Keratinocyte (primary cell): ENCODE results near the gene PRDM8. TPM values are rescaled to one million over a fixed set of nuclear protein-coding genes. Genes with fewer than 3 reads are reported as not detected.

Experiments used
- DNase-seq: peaks from one replicate; pipeline ENCODE4 v3.0.0-alpha.2; 2011; ENCODE audit warnings: low read depth, missing footprints, low spot score
- FAIRE-seq: peaks from 2 replicates; lab custom pipeline; 2011; peaks lifted over from hg19 to GRCh38; lab: Jason Lieb, UNC
- H2AFZ ChIP-seq: 2 replicates; pipeline ENCODE4 v1.6.0; 2012; ENCODE audit warnings: low read length, control low read depth, inconsistent platforms; ENCODE audit not compliant: control insufficient read depth
- H3K27ac ChIP-seq: 2 replicates; pipeline ENCODE4 v1.5.1; 2011; ENCODE audit warnings: low read length; ENCODE audit not compliant: control insufficient read depth, insufficient read depth
- H3K27me3 ChIP-seq: 3 replicates; pipeline ENCODE4 v1.6.0; 2011; ENCODE audit warnings: low read length; ENCODE audit not compliant: control insufficient read depth, insufficient read depth; ENCODE audit errors: extremely low read depth
- H3K36me3 ChIP-seq, 2 experiments: 2 replicates in 1 of 2; 3 replicates in 1 of 2; pipeline ENCODE4 v1.5.1; 2011; ENCODE audit warnings: low read length in 2 of 2, mild to moderate bottlenecking in 1 of 2; ENCODE audit not compliant: control insufficient read depth in 2 of 2, insufficient read depth in 2 of 2; ENCODE audit errors: extremely low read depth in 1 of 2
- H3K4me1 ChIP-seq: 3 replicates; pipeline ENCODE4 v1.5.1; 2011; ENCODE audit warnings: low read length; ENCODE audit not compliant: control insufficient read depth, insufficient read depth; ENCODE audit errors: extremely low read depth
- H3K4me2 ChIP-seq: 3 replicates; pipeline ENCODE4 v1.6.0; 2011; ENCODE audit warnings: low read depth, low read length; ENCODE audit not compliant: control insufficient read depth, insufficient read depth; ENCODE audit errors: extremely low read depth
- H3K4me3 ChIP-seq, 3 experiments: fragments of 200-600 bp in 1 of 3; sonication (generic) in 1 of 3; 2 replicates in 2 of 3; 3 replicates in 1 of 3; pipeline ENCODE4 v1.5.1; 2011 to 2016; ENCODE audit warnings: low read length in 3 of 3, mild to moderate bottlenecking in 3 of 3, control low read depth in 2 of 3, inconsistent platforms in 1 of 3, low read depth in 1 of 3, mixed read lengths in 1 of 3, mixed run types in 1 of 3, moderate library complexity in 1 of 3; ENCODE audit not compliant: control insufficient read depth in 2 of 3, insufficient read depth in 2 of 3; ENCODE audit errors: extremely low read depth in 1 of 3
- H3K79me2 ChIP-seq: 2 replicates; pipeline ENCODE4 v1.6.0; 2012; ENCODE audit warnings: low read length; ENCODE audit not compliant: control insufficient read depth, insufficient read depth
- H3K9ac ChIP-seq: 3 replicates; pipeline ENCODE4 v1.6.0; 2011; ENCODE audit warnings: low read length; ENCODE audit not compliant: control insufficient read depth, insufficient read depth; ENCODE audit errors: extremely low read depth
- H3K9me1 ChIP-seq: 3 replicates; pipeline ENCODE4 v1.6.0; 2011; ENCODE audit warnings: low read length; ENCODE audit not compliant: control insufficient read depth, insufficient read depth; ENCODE audit errors: extremely low read depth
- H3K9me3 ChIP-seq: 2 replicates; pipeline ENCODE4 v1.5.1; 2012; ENCODE audit warnings: low read depth, low read length; ENCODE audit not compliant: control insufficient read depth
- H4K20me1 ChIP-seq: 3 replicates; pipeline ENCODE4 v1.6.0; 2011; ENCODE audit warnings: low read length; ENCODE audit not compliant: control insufficient read depth, insufficient read depth; ENCODE audit errors: extremely low read depth
- CTCF ChIP-seq, 3 experiments: IDR thresholded peaks in 1 of 3; conservative IDR thresholded peaks in 1 of 3; optimal IDR thresholded peaks in 1 of 3; 2 replicates in 2 of 3; 3 replicates in 1 of 3; pipeline versions ENCODE3 to v1.5.1; 2011; ENCODE audit warnings: low read length in 3 of 3, mild to moderate bottlenecking in 3 of 3, moderate library complexity in 2 of 3, control low read depth in 1 of 3, inconsistent platforms in 1 of 3; ENCODE audit not compliant: insufficient read depth in 2 of 3; ENCODE audit errors: extremely low read depth in 1 of 3
- EZH2 ChIP-seq: IDR thresholded peaks from one replicate; pipeline ENCODE4 v1.6.1; 2012; ENCODE audit warnings: inconsistent platforms, mild to moderate bottlenecking, low read length, moderate library complexity
- dilution Hi-C: fragments of 300-500 bp; cut with MboI; formaldehyde crosslinking; loops from one replicate; pipeline ENCODE4 v1.7.0; 2020; ENCODE audit warnings: low sequenced_read_pairs; ENCODE audit not compliant: extremely low pct_ligation_motif_present
- polyA plus RNA-seq, 5 experiments: library from polyadenylated mRNA; depleted of rRNA in 3 of 5; stranded (reverse) in 3 of 5; stranded (forward) in 1 of 5; unstranded in 1 of 5; fragments of >200 nt; gene quantifications; 1 replicate in 1 of 5; 2 replicates in 3 of 5; 3 replicates in 1 of 5; pipeline versions ENCODE4 v1.2.1 to v1.2.3, GENCODE V29; 2011 to 2012; ENCODE audit warnings: missing spikeins in 2 of 5, low read depth in 1 of 5, low replicate concordance in 1 of 5

PRDM8 gene
- polyA plus RNA-seq, 1 donor (not counting 4 experiments of a cell fraction or from before 2014, with no cell fraction given) = 3.5 TPM

GRCh38 chr4:80202190-80202711, 4.9 kb downstream of the PRDM8 start:
- no peak overlapping the region for H3K27ac ChIP-seq
- FAIRE-seq = no peak

GRCh38 chr4:80202741-80203553, 5.6 kb downstream of the PRDM8 start:
- H3K9ac ChIP-seq = peak overlapping the region; percentile 60
- dilution Hi-C loops = no loop called here
- no peaks in the 10 kb centered on the region for H3K9me1 ChIP-seq

More at GRCh38 chr4:80202190-80202711, 4.9 kb downstream of the PRDM8 start:
- DNase-seq = no peak
- Histone ChIP-seq H3K27me3 (peaks cover 15% of the 10 kb centered on the region), H3K9ac (peak overlapping the region; percentile 60), H2AFZ (peak overlapping the region; percentile 75), H3K36me3 (no peaks in the 10 kb centered on the region), H3K4me3 (peak overlapping the region; percentile 38 to 54 (median 42)), H3K9me3 (no peaks in the 10 kb centered on the region), H4K20me1 (no peaks in the 10 kb centered on the region), H3K9me1 (no peaks in the 10 kb centered on the region), H3K4me2 (peak overlapping the region; percentile 79), H3K4me1 (peaks cover 13% of the 10 kb centered on the region), H3K79me2 (no peaks in the 10 kb centered on the region)
- dilution Hi-C loops = no loop called here
- TF ChIP-seq EZH2 = no peak
- TF ChIP-seq CTCF (optimal IDR thresholded peaks at IDR 0.05 in 1 of 3, IDR thresholded peaks at IDR 0.05 in 1 of 3, conservative IDR thresholded peaks at IDR 0.05 in 1 of 3; ENCODE audit: extremely low read depth in 1 of 3, insufficient read depth in 2 of 3, low read length in 3 of 3) = peak; percentile 4 to 90 (median 77)

More at GRCh38 chr4:80202741-80203553, 5.6 kb downstream of the PRDM8 start:
- peak overlapping the region; percentile 20 for H2AFZ ChIP-seq
- DNase-seq = no peak
- peaks cover 8% of the 10 kb centered on the region for H3K4me1 ChIP-seq
- H3K79me2 ChIP-seq = no peaks in the 10 kb centered on the region
- H3K27me3 ChIP-seq = peaks cover 11% of the 10 kb centered on the region
- no peak for FAIRE-seq
- peak overlapping the region; percentile 38 to 54 (median 42) for H3K4me3 ChIP-seq
- no peaks in the 10 kb centered on the region for H3K9me3 ChIP-seq
- H3K4me2 ChIP-seq = peak overlapping the region; percentile 79
- no peaks in the 10 kb centered on the region for H3K36me3 ChIP-seq
- TF ChIP-seq EZH2 = no peak
- TF ChIP-seq CTCF (optimal IDR thresholded peaks at IDR 0.05 in 1 of 3, IDR thresholded peaks at IDR 0.05 in 1 of 3, conservative IDR thresholded peaks at IDR 0.05 in 1 of 3; ENCODE audit: extremely low read depth in 1 of 3, insufficient read depth in 2 of 3, low read length in 3 of 3) = no peak
- H3K27ac ChIP-seq = no peak overlapping the region
- H4K20me1 ChIP-seq = no peaks in the 10 kb centered on the region
